ENCODE measurements around the gene GOSR1.

Gene GOSR1

GRCh38 chr17:30477083-30477773 lies at the start of gene GOSR1:
Gene GOSR1 (plus strand): TSS chr17:30477408. CDS start chr17:30477434, 26 bp downstream.
- H3K9ac ChIP-seq (ENCODE audit: low read length), result peak within 1 kb of the TSS; percentile 86
- H3K9me2 ChIP-seq (replicated peaks; ENCODE audit: insufficient read depth, low read length), result no peaks in the 10 kb centered on the region
- peak; percentile 96 for DNase-seq
- H3K4me1 ChIP-seq (ENCODE audit: low read length), result peaks cover 12% of the 10 kb centered on the region
- no peaks in the 10 kb centered on the region for H4K20me1 ChIP-seq (ENCODE audit: insufficient read depth, low read length)
- H3K9me3 ChIP-seq (replicated peaks; ENCODE audit: insufficient read depth, low read length), result no peaks in the 10 kb centered on the region
- H3K4me3 ChIP-seq (ENCODE audit: low read length), result peak within 1 kb of the TSS; percentile 79
- peak within 1 kb of the TSS; percentile 99 for H2AFZ ChIP-seq (ENCODE audit: low read length)
- peak within 1 kb of the TSS; percentile 100 for H3K4me2 ChIP-seq (ENCODE audit: low read depth, low read length)
- H3K27me3 ChIP-seq (replicated peaks; ENCODE audit: insufficient read depth, low read length), result no peaks in the 10 kb centered on the region
- peak within 1 kb of the TSS; percentile 40 for H3K27ac ChIP-seq (ENCODE audit: low read length)
- H3F3A ChIP-seq (ENCODE audit: insufficient read depth, low read length), result 0 out of 2 replicates have a peak, but pooled peaks cover 7% of the 10 kb centered on the region
- TF ChIP-seq CTCF (IDR thresholded peaks at IDR 0.05; ENCODE audit: low read length), result peak; percentile 77
- no peak for TF ChIP-seq EZH2 (optimal IDR thresholded peaks at IDR 0.05; ENCODE audit: low read depth, low read length)
- H3K36me3 ChIP-seq (replicated peaks; ENCODE audit: insufficient read depth, low read length), result no peaks in the 10 kb centered on the region; the same call in 1 of the 2 replicates
- H3K79me2 ChIP-seq (ENCODE audit: low read length), result peaks cover 33% of the 10 kb centered on the region

GRCh38 chr17:30427611-30428010 lies 49.6 kb upstream of the GOSR1 start:
- H2AFZ ChIP-seq (ENCODE audit: low read length), result no peak overlapping the region
- no peaks in the 10 kb centered on the region for H3K9me2 ChIP-seq (replicated peaks; ENCODE audit: insufficient read depth, low read length)
- TF ChIP-seq EZH2phosphoT487 (IDR thresholded peaks at IDR 0.05; ENCODE audit: low read length) (no peak), EZH2 (optimal IDR thresholded peaks at IDR 0.05; ENCODE audit: low read depth, low read length) (no peak)
- no peak overlapping the region for H3K4me2 ChIP-seq (ENCODE audit: low read depth, low read length)
- H3K9ac ChIP-seq (ENCODE audit: low read length), result no peak overlapping the region
- no peak overlapping the region for H3K4me3 ChIP-seq (ENCODE audit: low read length)
- H3K4me1 ChIP-seq (ENCODE audit: low read length), result no peaks in the 10 kb centered on the region
- no peaks in the 10 kb centered on the region for H3K9me3 ChIP-seq (replicated peaks; ENCODE audit: insufficient read depth, low read length)
- H3K36me3 ChIP-seq (replicated peaks; ENCODE audit: insufficient read depth, low read length), result peaks cover 3% of the 10 kb centered on the region; the same call in 1 of the 2 replicates
- no peaks in the 10 kb centered on the region; the same call in 1 of the 2 replicates for H4K20me1 ChIP-seq (ENCODE audit: insufficient read depth, low read length)
- H3F3A ChIP-seq (ENCODE audit: insufficient read depth, low read length), result no peaks in the 10 kb centered on the region
- DNase-seq, result no peak
- no peaks in the 10 kb centered on the region for H3K27me3 ChIP-seq (replicated peaks; ENCODE audit: insufficient read depth, low read length)
- H3K27ac ChIP-seq (ENCODE audit: low read length), result no peak overlapping the region
- no peaks in the 10 kb centered on the region for H3K79me2 ChIP-seq (ENCODE audit: low read length)

DNA sequence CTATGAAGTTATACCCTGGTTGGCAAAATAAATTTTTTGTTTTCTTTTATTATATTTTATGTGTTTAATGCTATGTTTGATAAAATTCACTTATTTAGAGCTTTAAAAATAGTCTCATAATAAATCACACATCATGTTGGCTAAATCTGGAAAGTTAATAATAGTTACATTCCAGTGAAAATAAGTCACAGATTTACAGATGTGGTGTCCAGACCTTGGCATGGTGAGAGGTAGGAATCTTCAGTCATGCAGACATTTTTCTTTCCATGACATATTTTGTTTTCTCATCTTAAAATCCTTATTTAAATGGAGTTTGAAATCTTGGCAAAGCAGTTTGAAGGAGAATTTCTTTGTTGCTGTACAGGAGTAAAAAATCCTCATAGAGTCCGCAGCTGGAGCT lies 48.1 kb upstream of the GOSR1 start:
- no peak for DNase-seq
- Histone ChIP-seq H3K4me3 (ENCODE audit: low read length) (no peak overlapping the region), H4K20me1 (ENCODE audit: insufficient read depth, low read length) (no peaks in the 10 kb centered on the region; the same call in 1 of the 2 replicates)

More for the DNA sequence above, 48.1 kb upstream of the GOSR1 start:
- TF ChIP-seq CTCF (IDR thresholded peaks at IDR 0.05; ENCODE audit: low read length) (no peak), EZH2 (optimal IDR thresholded peaks at IDR 0.05; ENCODE audit: low read depth, low read length) (no peak), EZH2phosphoT487 (IDR thresholded peaks at IDR 0.05; ENCODE audit: low read length) (no peak)
- Histone ChIP-seq H3K4me2 (ENCODE audit: low read depth, low read length) (no peak overlapping the region), H3K9me3 (replicated peaks; ENCODE audit: insufficient read depth, low read length) (no peaks in the 10 kb centered on the region), H2AFZ (ENCODE audit: low read length) (no peak overlapping the region), H3K4me1 (ENCODE audit: low read length) (no peaks in the 10 kb centered on the region), H3F3A (ENCODE audit: insufficient read depth, low read length) (no peaks in the 10 kb centered on the region), H3K9me2 (replicated peaks; ENCODE audit: insufficient read depth, low read length) (no peaks in the 10 kb centered on the region), H3K9ac (ENCODE audit: low read length) (no peak overlapping the region), H3K36me3 (replicated peaks; ENCODE audit: insufficient read depth, low read length) (no peaks in the 10 kb centered on the region), H3K27ac (ENCODE audit: low read length) (no peak overlapping the region), H3K79me2 (ENCODE audit: low read length) (no peaks in the 10 kb centered on the region), H3K27me3 (replicated peaks; ENCODE audit: insufficient read depth, low read length) (no peaks in the 10 kb centered on the region)
